ENCODE data around the gene DAAM1. TPM values are rescaled to one million over a fixed set of nuclear protein-coding genes. Genes with fewer than 3 reads are reported as not detected.

Gene DAAM1
- total and polyA plus RNA-seq, 4 donors = 10.4 to 93.3 (median 60.8) TPM

DNA sequence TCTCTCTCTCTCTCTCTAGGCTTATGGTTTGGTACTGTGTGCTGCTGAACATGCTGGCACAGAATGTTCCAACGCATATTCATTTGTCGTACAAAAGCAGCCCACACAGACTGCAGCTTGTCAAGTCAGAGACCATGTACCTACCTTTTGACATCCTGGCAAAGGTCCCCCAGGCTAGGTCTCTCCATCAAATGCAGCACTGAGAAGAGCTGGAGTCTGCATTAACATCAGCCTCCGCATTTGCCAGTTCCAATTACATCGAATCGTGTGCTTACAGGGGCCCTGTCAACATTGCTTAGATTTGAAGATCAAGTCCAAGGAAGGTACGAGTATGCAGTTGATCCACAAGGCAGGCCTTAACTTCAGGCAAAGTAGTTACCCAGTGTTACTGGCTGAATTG, 228.8 kb downstream of the DAAM1 start:
- Histone ChIP-seq H3K4me1 (ENCODE audit: control insufficient read depth in 1 of 2, insufficient read depth in 2 of 2, low read length in 2 of 2) (peaks cover 0 to 7% of the 10 kb centered on the region in 2 donors), H3K27ac (ENCODE audit: low read depth in 1 of 2, low read length in 2 of 2) (no peak overlapping the region), H3K36me3 (ENCODE audit: control insufficient read depth in 1 of 2, insufficient read depth in 2 of 2, low read length in 1 of 2) (no peaks in the 10 kb centered on the region), H3K4me3 (ENCODE audit: low read length in 2 of 2) (no peak overlapping the region), H3K9me3 (ENCODE audit: control insufficient read depth, low read length) (no peaks in the 10 kb centered on the region), H3K27me3 (ENCODE audit: control insufficient read depth in 1 of 2, insufficient read depth in 2 of 2, low read length in 1 of 2) (no peaks in the 10 kb centered on the region)
- intact Hi-C loops (cut with DNase I) = no loop called here
- WGBS, 2 donors = 62 to 69% methylated on average over 6 of the region's 6 CpGs
- no peak for DNase-seq
- ATAC-seq (ENCODE audit: low FRiP score) = no peak

DNA sequence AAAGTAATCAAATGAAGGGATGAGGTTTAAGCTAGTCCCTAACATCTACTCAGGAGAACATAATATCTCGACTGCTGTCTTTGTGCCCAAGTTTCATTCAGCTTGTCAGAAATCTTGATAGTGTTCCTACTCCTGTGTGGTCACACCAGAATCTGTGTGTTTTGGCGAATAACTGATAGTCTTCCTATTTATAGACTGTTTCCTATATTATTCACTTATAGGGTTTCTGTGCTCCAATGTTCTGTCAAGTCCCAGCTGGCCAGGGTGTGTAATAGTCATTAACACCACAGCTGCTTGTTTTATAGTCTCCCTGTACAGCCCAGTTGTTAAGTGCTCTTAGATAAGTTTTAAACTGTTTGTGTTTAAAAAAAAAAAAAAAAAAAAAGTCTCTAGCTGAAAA, 230.8 kb downstream of the DAAM1 start:
- 5 to 10% methylated on average over 2 of the region's 2 CpGs for WGBS, 2 donors
- intact Hi-C loops (cut with DNase I) = no loop called here
- H3K27me3 ChIP-seq (ENCODE audit: control insufficient read depth in 1 of 2, insufficient read depth in 2 of 2, low read length in 1 of 2) = no peaks in the 10 kb centered on the region
- DNase-seq (no peak), ATAC-seq (ENCODE audit: low FRiP score) (peak; percentile 48)
- H3K36me3 ChIP-seq (ENCODE audit: control insufficient read depth in 1 of 2, insufficient read depth in 2 of 2, low read length in 1 of 2) = no peaks in the 10 kb centered on the region
- no peaks in the 10 kb centered on the region for H3K9me3 ChIP-seq (ENCODE audit: control insufficient read depth, low read length)
- H3K4me3 ChIP-seq (ENCODE audit: low read length in 2 of 2) = no peak overlapping the region
- H3K27ac ChIP-seq (ENCODE audit: low read depth in 1 of 2, low read length in 2 of 2) = peak overlapping the region; percentile 50 to 69
- H3K4me1 ChIP-seq (ENCODE audit: control insufficient read depth in 1 of 2, insufficient read depth in 2 of 2, low read length in 2 of 2) = peaks cover 0 to 7% of the 10 kb centered on the region in 2 donors
